ENCODE measurements around the gene KRT86.

DNA sequence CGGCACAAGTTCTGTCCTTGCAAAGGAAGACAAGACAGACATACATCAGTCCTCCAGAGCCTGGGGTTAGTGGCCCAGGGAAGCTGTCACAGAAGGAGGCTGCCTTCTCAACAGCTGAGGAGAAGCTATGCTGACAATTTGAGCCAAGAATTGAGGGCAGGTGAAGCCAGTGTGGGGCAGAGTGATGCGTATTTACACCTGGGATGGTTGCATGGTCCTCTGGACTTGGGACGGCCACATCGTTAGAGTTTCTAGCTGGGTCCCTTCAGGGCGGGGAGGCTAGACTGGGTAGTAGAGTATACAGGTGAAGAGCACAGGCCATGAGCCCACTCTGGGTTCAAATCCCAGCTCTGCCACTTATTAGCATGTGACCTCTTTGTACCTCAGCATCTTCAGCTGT, 76.3 kb downstream of the KRT86 start:
- no peak for TF ChIP-seq POLR2A (IDR thresholded peaks at IDR 0.05)
- TF ChIP-seq, protein P1, sequence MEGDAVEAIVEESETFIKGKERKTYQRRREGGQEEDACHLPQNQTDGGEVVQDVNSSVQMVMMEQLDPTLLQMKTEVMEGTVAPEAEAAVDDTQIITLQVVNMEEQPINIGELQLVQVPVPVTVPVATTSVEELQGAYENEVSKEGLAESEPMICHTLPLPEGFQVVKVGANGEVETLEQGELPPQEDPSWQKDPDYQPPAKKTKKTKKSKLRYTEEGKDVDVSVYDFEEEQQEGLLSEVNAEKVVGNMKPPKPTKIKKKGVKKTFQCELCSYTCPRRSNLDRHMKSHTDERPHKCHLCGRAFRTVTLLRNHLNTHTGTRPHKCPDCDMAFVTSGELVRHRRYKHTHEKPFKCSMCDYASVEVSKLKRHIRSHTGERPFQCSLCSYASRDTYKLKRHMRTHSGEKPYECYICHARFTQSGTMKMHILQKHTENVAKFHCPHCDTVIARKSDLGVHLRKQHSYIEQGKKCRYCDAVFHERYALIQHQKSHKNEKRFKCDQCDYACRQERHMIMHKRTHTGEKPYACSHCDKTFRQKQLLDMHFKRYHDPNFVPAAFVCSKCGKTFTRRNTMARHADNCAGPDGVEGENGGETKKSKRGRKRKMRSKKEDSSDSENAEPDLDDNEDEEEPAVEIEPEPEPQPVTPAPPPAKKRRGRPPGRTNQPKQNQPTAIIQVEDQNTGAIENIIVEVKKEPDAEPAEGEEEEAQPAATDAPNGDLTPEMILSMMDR (IDR thresholded peaks at IDR 0.05): no peak
